BLaER1 (cell line): ENCODE data around the gene BMP8B.
"Not testable (repeated sequence)": the region's sequence is repeated elsewhere in the genome, so short reads cannot be mapped to it uniquely, and the experiment has no call there.

ENCODE experiments used
- H3K27ac ChIP-seq: shearing (Covaris generic); formaldehyde crosslinking; 2 replicates; pipeline ENCODE4 v1.8.1; 2022
- H3K27me3 ChIP-seq: shearing (Covaris generic); formaldehyde crosslinking; 2 replicates; pipeline ENCODE4 v1.8.1; 2022
- H3K36me3 ChIP-seq: shearing (Covaris generic); formaldehyde crosslinking; 2 replicates; pipeline ENCODE4 v1.8.1; 2022
- H3K4me1 ChIP-seq: shearing (Covaris generic); formaldehyde crosslinking; 2 replicates; pipeline ENCODE4 v1.8.1; 2022
- H3K4me2 ChIP-seq: shearing (Covaris generic); formaldehyde crosslinking; 2 replicates; pipeline ENCODE4 v1.8.1; 2022
- H3K4me3 ChIP-seq: shearing (Covaris generic); formaldehyde crosslinking; 2 replicates; pipeline ENCODE4 v1.8.1; 2022
- H3K9ac ChIP-seq: shearing (Covaris generic); formaldehyde crosslinking; 2 replicates; pipeline ENCODE4 v1.8.1; 2022
- H3K9me3 ChIP-seq: shearing (Covaris generic); formaldehyde crosslinking; 2 replicates; pipeline ENCODE4 v1.8.1; 2022
- H4K20me1 ChIP-seq: shearing (Covaris generic); formaldehyde crosslinking; 2 replicates; pipeline ENCODE4 v1.8.1; 2022
- Cebpa-rat ChIP-seq: shearing (Covaris generic); IDR thresholded peaks from 2 replicates; pipeline ENCODE4 v1.8.1; 2022

BMP8B gene

DNA sequence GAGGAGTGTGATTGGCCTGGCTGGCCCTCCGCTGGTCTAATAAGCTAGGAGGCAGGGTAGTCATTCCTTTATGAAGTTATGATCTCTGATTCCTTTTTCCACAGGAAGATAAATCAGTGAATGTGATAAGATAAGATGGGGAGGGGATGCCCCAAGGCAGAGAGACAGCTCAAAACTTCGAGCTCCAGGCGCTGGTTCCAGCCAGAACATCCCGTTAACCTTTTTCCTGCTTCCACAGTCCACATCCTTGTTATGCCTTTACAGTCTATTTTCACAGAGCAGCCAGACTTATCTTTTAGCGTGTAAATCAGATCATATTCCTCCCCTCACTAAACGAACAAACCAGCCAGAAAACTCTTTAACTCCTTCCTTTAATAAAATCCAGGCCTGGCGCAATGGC is 38.5 kb upstream of the BMP8B start:
- Histone ChIP-seq H3K9ac (no peak overlapping the region), H4K20me1 (no peaks in the 10 kb centered on the region), H3K4me3 (no peak overlapping the region), H3K4me1 (peaks cover 30% of the 10 kb centered on the region), H3K4me2 (no peak overlapping the region), H3K27ac (no peak overlapping the region), H3K9me3 (no peaks in the 10 kb centered on the region), H3K36me3 (no peaks in the 10 kb centered on the region), H3K27me3 (no peaks in the 10 kb centered on the region)
- TF ChIP-seq Cebpa-rat, result no peak

DNA sequence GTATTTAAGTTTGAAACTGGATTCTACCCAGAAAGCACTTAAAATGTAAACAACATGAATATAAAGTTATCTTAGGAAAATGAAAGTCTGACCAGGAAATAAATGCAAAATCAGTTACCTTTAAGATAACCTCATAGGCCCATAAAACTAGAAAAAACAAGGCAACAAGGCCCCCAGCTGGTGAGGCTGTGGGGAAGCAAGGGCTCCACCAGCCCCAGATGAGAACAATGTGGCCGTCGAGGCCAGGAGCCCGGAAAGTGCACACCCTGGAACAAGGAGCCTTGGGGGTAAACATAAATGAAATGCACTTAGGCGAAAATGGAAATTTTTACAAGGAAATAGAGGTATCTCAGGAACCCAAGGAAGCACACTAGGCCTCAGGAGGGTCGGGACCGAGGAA is 37.9 kb upstream of the BMP8B start:
- Histone ChIP-seq H3K27me3 (no peaks in the 10 kb centered on the region), H3K4me2 (peak overlapping the region; percentile 80), H3K36me3 (no peaks in the 10 kb centered on the region), H3K9me3 (no peaks in the 10 kb centered on the region), H3K27ac (0 out of 2 replicates have a peak overlapping the region, but pooled peaks have one; percentile 18), H3K4me1 (peaks cover 30% of the 10 kb centered on the region), H3K4me3 (no peak overlapping the region), H3K9ac (no peak overlapping the region), H4K20me1 (no peaks in the 10 kb centered on the region)
- no peak for TF ChIP-seq Cebpa-rat

DNA sequence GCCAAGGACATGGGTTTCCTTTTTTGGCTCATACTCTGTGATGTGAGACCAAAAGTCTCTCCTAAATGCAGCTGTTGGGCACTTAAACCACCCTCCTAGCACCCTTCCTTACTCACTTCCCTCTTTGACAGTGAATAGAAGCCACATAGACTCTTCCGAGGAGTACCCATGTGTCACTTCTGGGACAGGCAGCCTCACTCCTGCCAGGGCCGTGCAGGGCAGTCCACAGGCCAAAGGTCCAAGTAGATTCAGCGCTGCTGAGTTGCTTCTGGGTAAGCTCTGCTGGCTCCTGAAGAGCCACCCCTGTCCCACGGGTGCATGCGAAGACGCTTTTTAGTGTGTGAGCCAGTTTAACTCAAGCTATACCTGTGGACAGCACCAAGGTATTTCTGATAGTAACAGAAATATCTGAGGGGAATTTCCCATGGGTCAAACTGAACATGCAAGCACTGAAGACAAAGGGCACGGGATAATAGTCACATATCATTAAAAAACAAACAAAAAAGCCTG is 36.8 kb upstream of the BMP8B start:
- Histone ChIP-seq H3K27ac (peak overlapping the region; percentile 58), H4K20me1 (no peaks in the 10 kb centered on the region), H3K4me1 (peaks cover 30% of the 10 kb centered on the region), H3K9ac (peak overlapping the region; percentile 46; the same call in 1 of the 2 replicates), H3K9me3 (no peaks in the 10 kb centered on the region), H3K4me3 (no peak overlapping the region), H3K27me3 (no peaks in the 10 kb centered on the region), H3K36me3 (no peaks in the 10 kb centered on the region), H3K4me2 (peak overlapping the region; percentile 80)
- TF ChIP-seq Cebpa-rat, result no peak

DNA sequence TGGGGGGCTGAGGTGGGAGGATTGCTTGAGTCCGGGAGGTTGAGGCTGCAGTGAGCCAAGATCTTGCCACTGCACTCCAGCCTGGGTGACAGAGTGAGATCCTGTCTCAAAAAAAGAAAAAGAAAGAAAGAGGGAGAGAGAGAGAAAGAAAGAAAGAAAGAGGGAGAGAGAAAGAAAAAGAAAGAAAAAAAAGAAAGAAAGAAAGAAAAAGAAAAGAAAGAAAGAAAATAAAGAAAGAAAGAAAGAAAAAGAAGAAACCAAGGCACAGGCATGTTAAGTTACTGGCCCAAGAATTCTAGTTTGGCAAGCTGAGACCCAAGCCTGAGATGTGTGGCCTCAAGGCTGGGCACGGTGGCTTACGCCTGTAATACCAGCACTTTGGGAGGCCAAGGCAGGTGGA is 34.8 kb upstream of the BMP8B start:
- not testable (repeated sequence) for H3K27me3 ChIP-seq, H3K9ac ChIP-seq, H3K4me3 ChIP-seq, H3K9me3 ChIP-seq, H3K4me2 ChIP-seq, H3K27ac ChIP-seq, H4K20me1 ChIP-seq, H3K36me3 ChIP-seq
- peaks cover 46% of the 10 kb centered on the region for H3K4me1 ChIP-seq

DNA sequence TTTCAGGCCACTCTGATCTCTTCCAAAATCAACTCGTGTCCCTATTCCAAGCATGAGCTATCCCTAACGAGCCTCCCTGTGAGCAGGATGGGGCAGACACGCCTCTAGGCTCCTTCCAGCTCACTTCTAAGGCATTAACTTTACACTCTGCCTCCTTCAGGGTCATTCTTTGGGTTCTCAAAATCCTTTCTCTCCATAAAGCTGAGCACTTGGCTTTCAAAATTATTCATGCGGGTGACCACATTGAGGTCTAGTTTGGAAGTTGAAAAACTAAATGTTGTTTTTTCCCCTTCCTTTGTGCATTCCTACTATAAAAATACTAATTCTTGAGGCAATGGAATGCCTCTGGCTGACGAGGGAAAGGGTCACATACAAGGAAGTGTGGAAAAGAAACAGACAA is 33.5 kb upstream of the BMP8B start:
- no peak overlapping the region for H3K4me2 ChIP-seq
- H3K4me1 ChIP-seq, result peaks cover 54% of the 10 kb centered on the region

DNA sequence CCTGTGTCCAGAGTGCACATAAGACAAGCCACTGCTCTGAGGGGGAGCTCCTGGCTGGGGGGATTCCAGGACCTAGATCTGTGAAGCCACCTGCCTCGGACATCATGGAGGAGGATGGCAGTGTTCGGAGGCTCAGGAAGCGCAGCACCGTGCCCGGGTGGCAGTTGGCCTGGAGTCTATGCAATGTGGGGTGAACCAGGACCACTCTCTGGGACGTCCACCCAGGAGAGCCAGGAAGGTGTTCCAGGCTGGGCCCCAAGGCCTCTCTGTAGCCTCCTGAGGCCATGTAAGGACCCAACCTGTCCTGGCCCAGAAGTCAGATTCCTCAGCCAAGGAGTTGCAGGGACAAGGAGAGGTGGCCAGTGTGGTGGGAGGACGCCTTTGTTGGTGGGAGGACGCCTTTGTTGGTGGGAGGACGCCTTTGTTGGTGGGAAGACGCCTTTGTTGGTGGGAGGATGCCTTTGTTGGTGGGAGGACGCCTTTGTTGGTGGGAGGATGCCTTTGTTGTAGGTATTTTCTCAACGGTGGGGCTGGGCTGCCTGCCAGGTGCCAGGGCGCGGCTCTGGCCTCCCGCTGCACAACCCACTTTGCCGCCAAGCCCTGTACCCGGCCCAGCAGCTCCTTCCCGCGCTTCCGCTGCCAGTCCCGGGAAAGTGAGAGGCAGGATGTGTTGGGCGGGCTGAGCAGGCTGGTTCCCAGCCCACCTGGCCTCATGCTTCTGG is 30.6 kb upstream of the BMP8B start:
- Histone ChIP-seq H3K4me1 (peaks cover 27% of the 10 kb centered on the region), H3K4me3 (no peak overlapping the region), H3K9ac (no peak overlapping the region), H4K20me1 (no peaks in the 10 kb centered on the region), H3K27me3 (no peaks in the 10 kb centered on the region), H3K9me3 (no peaks in the 10 kb centered on the region), H3K4me2 (peak overlapping the region; percentile 12; the same call in 1 of the 2 replicates), H3K36me3 (no peaks in the 10 kb centered on the region), H3K27ac (no peak overlapping the region)
- no peak for TF ChIP-seq Cebpa-rat

More for the DNA sequence above, 33.5 kb upstream of the BMP8B start:
- H3K27me3 ChIP-seq, result no peaks in the 10 kb centered on the region
- no peaks in the 10 kb centered on the region for H3K36me3 ChIP-seq
- H3K9ac ChIP-seq, result no peak overlapping the region
- H3K9me3 ChIP-seq, result no peaks in the 10 kb centered on the region
- no peak overlapping the region for H3K4me3 ChIP-seq
- H4K20me1 ChIP-seq, result no peaks in the 10 kb centered on the region
- H3K27ac ChIP-seq, result no peak overlapping the region
- TF ChIP-seq Cebpa-rat, result no peak

DNA sequence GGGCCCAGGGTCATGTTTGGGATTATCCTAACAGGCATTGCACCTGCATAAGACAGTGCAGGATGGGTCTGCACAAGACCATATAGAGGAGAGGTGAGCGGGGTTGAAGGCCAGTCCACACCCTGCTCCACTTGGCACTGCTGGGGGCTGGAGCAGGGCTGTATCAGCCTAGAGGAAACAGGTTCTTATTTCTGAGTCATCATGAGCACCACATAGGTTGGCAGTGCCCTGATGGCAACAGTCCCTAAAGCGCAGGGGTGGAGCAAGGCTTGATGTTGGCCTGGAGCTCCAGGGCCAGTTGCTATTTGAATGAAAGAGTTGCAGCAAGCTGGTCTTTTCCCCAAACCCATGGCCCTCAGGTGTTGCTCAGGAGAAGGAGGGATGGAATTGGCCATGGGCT is 29.8 kb upstream of the BMP8B start:
- Histone ChIP-seq H3K27me3 (no peaks in the 10 kb centered on the region), H3K4me2 (no peak overlapping the region), H3K4me1 (peaks cover 24% of the 10 kb centered on the region), H4K20me1 (no peaks in the 10 kb centered on the region), H3K4me3 (no peak overlapping the region), H3K27ac (no peak overlapping the region), H3K9me3 (no peaks in the 10 kb centered on the region), H3K36me3 (no peaks in the 10 kb centered on the region), H3K9ac (no peak overlapping the region)
- TF ChIP-seq Cebpa-rat, result no peak

DNA sequence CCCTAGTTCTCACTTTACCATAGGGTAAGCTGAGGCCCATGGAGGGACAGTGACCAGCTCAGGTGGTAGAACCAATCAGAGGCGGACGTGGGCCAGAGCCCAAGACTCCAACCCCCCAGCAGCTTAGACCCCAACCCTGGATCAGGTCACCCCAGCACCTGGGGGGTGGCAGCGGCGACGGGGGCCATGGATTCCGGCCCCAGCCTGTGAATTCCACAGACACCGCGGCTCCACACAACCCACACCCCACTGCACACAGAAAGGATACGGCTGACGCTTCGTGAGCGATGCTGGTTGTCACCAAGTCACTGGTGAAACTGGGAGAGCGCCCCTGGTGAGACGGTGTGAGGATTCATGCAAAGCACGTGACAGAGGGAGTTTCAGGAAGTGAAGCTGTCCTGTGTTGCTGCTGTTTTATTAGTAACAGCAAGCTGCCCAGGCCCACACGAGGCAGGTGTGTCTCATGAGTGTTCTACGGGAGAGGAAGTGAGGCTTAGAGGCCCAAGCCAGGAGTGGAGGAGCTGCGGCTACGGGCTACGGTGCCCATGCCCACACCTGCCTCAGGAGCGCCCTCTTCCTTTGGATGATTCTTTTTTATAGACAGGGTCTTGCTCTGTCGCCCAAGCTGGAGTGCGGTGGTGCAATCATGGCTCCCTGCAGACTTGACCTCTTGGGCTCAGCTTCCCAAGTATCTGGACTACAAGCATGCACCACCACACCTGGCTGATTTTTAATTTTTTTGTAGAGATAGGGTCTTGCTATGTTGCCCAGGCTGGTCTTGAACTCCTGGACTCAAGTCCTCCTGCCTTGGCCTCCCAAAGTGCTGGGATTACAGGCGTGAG is 28.6 kb upstream of the BMP8B start:
- H3K27ac ChIP-seq, result peak overlapping the region; percentile 58; the same call in 1 of the 2 replicates
- peak overlapping the region; percentile 73 for H3K4me2 ChIP-seq
- peak overlapping the region; percentile 44; the same call in 1 of the 2 replicates for H3K4me3 ChIP-seq
- not testable (repeated sequence) for H3K27me3 ChIP-seq, H3K9me3 ChIP-seq, H4K20me1 ChIP-seq, H3K9ac ChIP-seq, H3K36me3 ChIP-seq
- H3K4me1 ChIP-seq, result peaks cover 24% of the 10 kb centered on the region

DNA sequence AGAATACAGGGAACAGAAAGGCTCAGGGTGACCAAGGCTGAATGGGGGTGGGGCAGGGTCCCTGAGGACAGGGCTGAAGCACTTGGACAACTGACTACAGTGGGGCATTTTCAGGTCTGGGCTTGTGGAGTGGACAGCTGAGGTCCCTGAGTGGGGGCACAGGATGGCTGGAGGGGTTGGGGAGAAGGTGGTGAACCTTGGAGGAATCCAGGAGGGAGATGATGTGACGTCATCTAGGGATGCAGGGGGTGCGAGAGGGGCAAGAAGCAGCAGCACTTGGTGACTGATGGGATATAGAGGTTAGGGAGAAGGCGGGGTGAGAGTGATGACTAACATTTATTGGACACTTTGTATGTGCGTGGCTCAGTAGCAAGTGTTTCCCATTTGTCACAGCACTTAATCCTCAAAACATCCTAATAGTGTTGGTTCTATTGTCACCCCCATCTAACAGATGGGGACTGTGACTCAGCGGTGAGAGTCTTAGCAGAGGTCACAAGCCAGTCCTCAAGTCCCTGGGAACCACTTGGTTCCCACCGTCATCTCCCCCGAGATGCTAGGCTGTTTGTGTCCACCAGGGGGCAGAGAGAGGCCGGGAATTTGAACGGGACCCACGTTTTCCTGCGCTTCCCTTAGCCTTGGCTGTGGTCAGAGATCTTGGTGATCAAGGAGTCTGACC is 27.9 kb upstream of the BMP8B start:
- Histone ChIP-seq H3K4me2 (peak overlapping the region; percentile 73), H3K27me3 (no peaks in the 10 kb centered on the region), H3K4me1 (peaks cover 32% of the 10 kb centered on the region), H3K9me3 (no peaks in the 10 kb centered on the region), H3K36me3 (no peaks in the 10 kb centered on the region), H3K27ac (no peak overlapping the region), H4K20me1 (no peaks in the 10 kb centered on the region), H3K9ac (no peak overlapping the region), H3K4me3 (0 out of 2 replicates have a peak overlapping the region, but pooled peaks have one; percentile 44)
- no peak for TF ChIP-seq Cebpa-rat
